Endodermal cell (in vitro differentiated cells): ENCODE results near the gene NCAM2. TPM values are rescaled to one million over a fixed set of nuclear protein-coding genes. Genes with fewer than 3 reads are reported as not detected.

ENCODE experiments used
- DNase-seq: peaks from one replicate; pipeline ENCODE4 v3.0.0-alpha.2; 2017
- H3K27ac ChIP-seq: 2 replicates; pipeline ENCODE4 v1.5.1; 2013; ENCODE audit warnings: mild to moderate bottlenecking, low read depth, low read length, moderate library complexity
- H3K27me3 ChIP-seq: 2 replicates; pipeline ENCODE4 v1.6.1; 2013; ENCODE audit warnings: mild to moderate bottlenecking, low read length, moderate library complexity; ENCODE audit not compliant: insufficient read depth, control insufficient read depth, poor library complexity, severe bottlenecking
- H3K36me3 ChIP-seq: 2 replicates; pipeline ENCODE4 v1.7.0; 2013; ENCODE audit warnings: mild to moderate bottlenecking, low read length, moderate library complexity; ENCODE audit not compliant: control insufficient read depth, insufficient read depth
- H3K4me1 ChIP-seq: one replicate; pipeline ENCODE4 v1.7.0; 2013; ENCODE audit warnings: low read length; ENCODE audit not compliant: control insufficient read depth, insufficient read depth
- H3K4me3 ChIP-seq: 2 replicates; pipeline ENCODE4 v1.5.1; 2013; ENCODE audit warnings: mild to moderate bottlenecking, low read length, moderate library complexity
- H3K9ac ChIP-seq: 2 replicates; pipeline ENCODE4 v1.6.1; 2013; ENCODE audit warnings: mild to moderate bottlenecking, low read length, moderate library complexity; ENCODE audit not compliant: poor library complexity, severe bottlenecking; ENCODE audit errors: extremely low read depth
- H3K9me3 ChIP-seq: 2 replicates; pipeline ENCODE4 v1.6.1; 2013; ENCODE audit warnings: mild to moderate bottlenecking, low read length, moderate library complexity; ENCODE audit not compliant: control insufficient read depth
- H3K27ac Mint-ChIP-seq: 2 replicates; pipeline ENCODE4 v1.8.0; 2020; ENCODE audit warnings: mixed read lengths
- H3K27me3 Mint-ChIP-seq: 2 replicates; pipeline ENCODE4 v1.8.0; 2021; ENCODE audit warnings: mild to moderate bottlenecking, mixed read lengths; ENCODE audit not compliant: insufficient read depth
- H3K36me3 Mint-ChIP-seq: 2 replicates; pipeline ENCODE4 v1.8.0; 2020; ENCODE audit warnings: low read depth, mixed read lengths
- H3K4me1 Mint-ChIP-seq: 2 replicates; pipeline ENCODE4 v1.8.0; 2020; ENCODE audit warnings: mixed read lengths
- H3K4me3 Mint-ChIP-seq: 2 replicates; pipeline ENCODE4 v1.8.0; 2020; ENCODE audit warnings: mild to moderate bottlenecking, moderate library complexity, mixed read lengths
- H3K9me3 Mint-ChIP-seq: 2 replicates; pipeline ENCODE4 v1.8.0; 2020; ENCODE audit warnings: mild to moderate bottlenecking, mixed read lengths
- CTCF ChIP-seq: fragments of 200-600 bp; sonication (generic); conservative IDR thresholded peaks from 2 replicates; pipeline ENCODE4 v1.5.0; 2021; ENCODE audit warnings: antibody characterized with exemption, mild to moderate bottlenecking
- WGBS, 2 experiments: methylation state at CpG; one replicate each; pipeline versions ENCODE4 v1.1.5 to v1.1.7; 2013; ENCODE audit warnings: missing lambda C conversion rate in 2 of 2, mixed read lengths in 1 of 2; ENCODE audit not compliant: insufficient coverage in 1 of 2, insufficient read length in 1 of 2; 5-methylcytosine and 5-hydroxymethylcytosine counted together
- total RNA-seq, 2 donors: library from RNA; stranded (reverse); fragmentation: NEBNext Ultra II Directional in 1 of 2; extraction: Animal tissue kit (Norgen Biotek cat#: 25700) in 1 of 2; gene quantifications; 2 replicates in 1 of 2; 3 replicates in 1 of 2; pipeline ENCODE4 v1.2.1, GENCODE V29; 2021

NCAM2 gene
- total RNA-seq, 2 donors from 2014 or later, result 0.46 to 0.69 TPM

DNA sequence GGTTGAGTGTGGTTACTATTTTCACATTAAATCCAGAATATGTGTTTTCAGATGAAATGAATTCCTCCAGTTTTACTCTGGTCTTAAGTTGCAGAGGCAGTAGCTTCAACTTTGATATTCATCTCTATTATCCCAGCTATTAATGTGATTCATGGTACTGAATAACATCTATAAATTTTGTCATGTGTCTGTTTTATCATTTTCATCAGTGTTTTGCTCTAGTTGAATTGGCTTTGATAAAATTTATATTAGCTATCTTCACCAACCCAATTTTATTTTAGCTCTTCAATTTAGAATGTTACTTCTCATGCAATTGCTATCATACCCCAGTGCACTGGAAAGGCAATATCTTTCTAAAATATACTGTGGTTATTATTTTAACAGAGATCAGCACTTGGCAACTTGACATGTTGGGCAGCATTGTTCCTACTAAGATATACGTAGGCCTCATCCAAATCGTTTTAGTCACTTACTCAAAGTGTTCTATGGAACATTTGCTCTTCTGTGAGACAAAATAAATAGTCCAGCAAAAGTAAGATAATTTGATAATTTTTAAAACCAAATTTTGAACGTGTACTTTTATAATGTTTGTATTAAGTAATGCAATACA is 184.3 kb downstream of the NCAM2 start:
- Mint-ChIP-seq H3K4me1 (no peaks in the 10 kb centered on the region), H3K27me3 (no peaks in the 10 kb centered on the region), H3K4me3 (no peak overlapping the region), H3K36me3 (no peaks in the 10 kb centered on the region), H3K9me3 (no peaks in the 10 kb centered on the region), H3K27ac (no peak overlapping the region)
- H3K9ac ChIP-seq, result no peak overlapping the region
- H3K27me3 ChIP-seq, result no peaks in the 10 kb centered on the region
- no peak for DNase-seq
- no peak overlapping the region for H3K4me3 ChIP-seq
- no peaks in the 10 kb centered on the region for H3K36me3 ChIP-seq
- TF ChIP-seq CTCF, result no peak
- no peak overlapping the region for H3K27ac ChIP-seq
- H3K4me1 ChIP-seq, result no peaks in the 10 kb centered on the region
- H3K9me3 ChIP-seq, result no peaks in the 10 kb centered on the region
- WGBS, 2 experiments, result 84% methylated on average over 3 of the region's 3 CpGs; no CpG with 5 or more reads in 1 of the 2 experiments

- Histone ChIP-seq H3K9ac (no peak overlapping the region), H3K4me3 (no peak overlapping the region), H3K36me3 (no peaks in the 10 kb centered on the region), H3K9me3 (no peaks in the 10 kb centered on the region), H3K27me3 (no peaks in the 10 kb centered on the region), H3K4me1 (no peaks in the 10 kb centered on the region), H3K27ac (no peak overlapping the region)
- DNase-seq, result no peak
- no peaks in the 10 kb centered on the region for H3K36me3 Mint-ChIP-seq
- TF ChIP-seq CTCF, result no peak
- no peak overlapping the region for H3K4me3 Mint-ChIP-seq
- no peaks in the 10 kb centered on the region for H3K4me1 Mint-ChIP-seq
- no peaks in the 10 kb centered on the region for H3K27me3 Mint-ChIP-seq
- 80 to 86% methylated on average over 1 to 3 of the region's 3 CpGs for WGBS, 2 experiments
- H3K9me3 Mint-ChIP-seq, result no peaks in the 10 kb centered on the region
- no peak overlapping the region for H3K27ac Mint-ChIP-seq
Measured at GRCh38 chr21:21183092-21183491, 184.9 kb downstream of the NCAM2 start.

DNA sequence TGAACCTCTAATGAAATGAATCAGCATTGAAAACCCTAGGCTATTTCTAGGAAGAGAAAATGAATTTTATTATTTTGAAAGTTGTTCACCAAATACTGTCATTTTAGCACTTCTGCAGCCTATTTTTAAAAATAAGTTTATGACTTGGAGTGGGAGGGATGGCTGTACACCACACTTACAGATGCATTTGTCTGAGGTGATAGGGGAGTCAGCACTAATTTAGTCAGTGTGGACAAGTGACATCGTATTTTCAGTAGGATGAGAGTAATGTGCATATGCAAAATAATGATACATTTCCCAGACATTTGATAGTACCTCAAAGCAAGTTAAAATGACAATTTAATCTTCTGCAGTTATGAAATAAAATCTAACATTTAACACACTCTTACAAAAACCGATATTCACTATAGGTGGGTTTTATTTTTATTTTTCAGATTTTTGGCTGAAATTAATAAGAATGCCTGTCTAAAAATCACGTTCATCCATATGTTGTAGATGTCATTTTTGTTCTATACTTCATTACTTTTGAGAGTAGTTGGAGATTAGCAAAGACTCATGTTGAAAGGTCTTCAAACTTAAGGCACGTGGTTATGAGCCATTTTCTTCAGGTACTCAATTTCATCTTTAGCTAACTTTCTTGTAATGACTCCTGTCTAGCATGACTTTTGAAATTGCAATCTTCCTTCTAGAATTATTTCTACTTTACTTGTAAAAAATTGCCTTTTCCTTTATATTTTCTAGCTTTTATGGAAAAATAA is 186.7 kb downstream of the NCAM2 start:
- no peaks in the 10 kb centered on the region for H3K27me3 Mint-ChIP-seq
- H3K9me3 ChIP-seq, result no peaks in the 10 kb centered on the region

More for the DNA sequence above, 186.7 kb downstream of the NCAM2 start:
- H3K4me3 Mint-ChIP-seq, result no peak overlapping the region
- TF ChIP-seq CTCF, result no peak
- no peaks in the 10 kb centered on the region for H3K4me1 Mint-ChIP-seq
- H3K9me3 Mint-ChIP-seq, result no peaks in the 10 kb centered on the region
- H3K27ac Mint-ChIP-seq, result no peak overlapping the region
- WGBS, 2 experiments, result 92 to 100% methylated on average over 1 to 3 of the region's 4 CpGs
- Histone ChIP-seq H3K27me3 (no peaks in the 10 kb centered on the region), H3K9ac (no peak overlapping the region), H3K4me1 (no peaks in the 10 kb centered on the region), H3K27ac (no peak overlapping the region), H3K36me3 (no peaks in the 10 kb centered on the region), H3K4me3 (no peak overlapping the region)
- DNase-seq, result no peak
- no peaks in the 10 kb centered on the region for H3K36me3 Mint-ChIP-seq
